CD4-positive, alpha-beta T cell treated with Interleukin-1 beta for 1 hour (primary cell): ENCODE results near the gene SCAANT1.

ENCODE experiments used
- DNase-seq, 2 donors: peaks; one replicate each; pipeline ENCODE4 v3.0.0-alpha.2; 2020 to 2022

SCAANT1 gene

GRCh38 chr3:63933459-63933858 is 21.3 kb upstream of the SCAANT1 start:
- DNase-seq: no peak

- no peak for DNase-seq
Observed at GRCh38 chr3:63932509-63933212, 20.5 kb upstream of the SCAANT1 start.

DNA sequence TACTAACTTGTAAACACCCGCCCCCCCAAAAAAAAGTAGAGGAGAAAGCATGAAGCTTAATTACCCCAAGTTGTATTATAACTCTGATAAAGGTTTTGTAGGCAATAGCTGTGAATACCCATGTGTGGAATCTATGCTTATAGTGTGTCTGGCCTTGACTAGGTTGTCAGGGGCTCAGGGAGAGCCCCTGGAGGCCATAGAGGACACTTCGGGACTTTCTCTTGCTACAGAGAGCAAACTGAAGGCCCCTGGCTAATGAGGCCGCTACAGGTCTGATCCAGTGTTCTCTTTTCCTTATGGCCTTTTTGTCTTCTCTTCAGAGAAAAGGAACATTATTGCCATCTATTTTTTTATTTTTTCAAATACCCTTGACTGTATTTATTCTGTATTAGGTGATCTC is 19.1 kb upstream of the SCAANT1 start:
- DNase-seq: no peak

- no peak for DNase-seq
Observed at GRCh38 chr3:63927422-63928280, 15.5 kb upstream of the SCAANT1 start.

DNA sequence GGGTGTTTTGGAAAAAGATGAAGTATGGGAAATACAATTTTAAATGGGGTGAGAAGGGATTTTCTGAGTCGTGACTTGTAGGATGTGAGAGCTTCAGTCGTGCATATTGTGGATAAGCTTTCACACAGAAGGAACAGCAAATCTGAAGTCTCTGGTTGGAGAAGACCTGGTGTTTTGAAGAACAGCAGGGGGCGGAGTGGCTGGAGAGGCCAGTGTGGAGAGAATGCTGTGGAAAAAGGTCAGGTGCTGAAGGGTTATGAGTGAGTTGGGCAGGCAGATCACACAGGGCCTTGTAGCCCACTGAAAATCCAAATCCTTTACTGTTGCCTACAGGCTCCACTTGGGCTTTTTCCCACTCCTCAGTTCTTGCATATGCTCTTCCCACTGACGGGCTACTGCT is 14.1 kb upstream of the SCAANT1 start:
- DNase-seq: no peak

DNA sequence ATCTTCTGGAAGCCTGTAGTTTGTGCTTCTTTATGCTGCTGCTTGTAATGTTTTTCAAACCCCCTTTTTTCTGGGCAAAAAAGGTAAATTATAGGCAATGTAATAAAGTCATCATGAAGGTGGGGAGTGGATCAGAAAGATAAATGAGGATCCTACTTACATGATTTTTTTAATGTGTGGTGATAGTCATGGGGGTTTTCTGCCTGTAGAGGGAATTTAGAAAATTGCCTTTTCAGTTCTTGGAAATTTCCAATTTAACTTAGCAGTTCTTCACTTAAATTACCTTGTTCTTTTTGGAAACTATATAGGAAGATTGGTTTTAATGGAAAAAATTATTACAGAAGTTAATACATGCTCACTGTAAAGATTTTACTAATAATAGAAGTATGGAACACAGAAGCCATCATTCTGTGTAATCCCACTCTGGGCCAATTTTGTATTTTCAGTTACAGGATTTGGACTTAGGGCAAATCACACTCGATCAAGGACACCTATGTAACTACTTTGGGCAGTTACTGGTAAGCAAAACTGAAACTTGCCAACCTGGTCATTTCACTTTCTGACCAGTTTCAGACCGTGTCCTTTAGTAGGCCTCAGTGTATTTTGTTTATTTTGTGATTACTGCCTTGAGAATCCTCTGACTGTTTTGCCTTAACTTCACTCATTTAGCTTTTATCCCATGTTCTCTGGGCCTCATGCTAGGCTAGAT is 10.5 kb upstream of the SCAANT1 start:
- no peak for DNase-seq

GRCh38 chr3:63921741-63922482 is 9.7 kb upstream of the SCAANT1 start:
- peak in 1 of 2 donors; percentile 17 for DNase-seq

DNA sequence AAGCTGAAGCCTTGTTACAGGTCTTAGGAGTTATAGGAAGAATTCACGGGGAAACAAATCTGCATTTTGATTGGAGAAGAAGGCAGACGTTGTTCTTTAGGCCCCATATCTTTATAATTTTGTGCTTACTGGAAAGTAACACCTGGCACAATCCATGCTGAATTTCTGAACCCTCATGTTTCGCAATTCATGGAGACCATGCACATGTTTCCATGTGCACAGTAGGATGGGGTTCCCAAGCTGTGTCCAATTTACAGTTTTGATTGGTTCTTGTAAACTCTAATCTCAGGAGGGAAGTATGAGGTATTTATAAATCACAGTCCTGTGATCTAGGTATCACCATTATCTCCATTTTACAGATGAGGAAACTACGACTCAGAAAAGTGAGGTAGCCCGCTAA is 7.8 kb upstream of the SCAANT1 start:
- no peak for DNase-seq

- DNase-seq: no peak
Observed at GRCh38 chr3:63918321-63918720, 6.1 kb upstream of the SCAANT1 start.

- no peak for DNase-seq
Observed at GRCh38 chr3:63914312-63914711, 2.1 kb upstream of the SCAANT1 start.

DNA sequence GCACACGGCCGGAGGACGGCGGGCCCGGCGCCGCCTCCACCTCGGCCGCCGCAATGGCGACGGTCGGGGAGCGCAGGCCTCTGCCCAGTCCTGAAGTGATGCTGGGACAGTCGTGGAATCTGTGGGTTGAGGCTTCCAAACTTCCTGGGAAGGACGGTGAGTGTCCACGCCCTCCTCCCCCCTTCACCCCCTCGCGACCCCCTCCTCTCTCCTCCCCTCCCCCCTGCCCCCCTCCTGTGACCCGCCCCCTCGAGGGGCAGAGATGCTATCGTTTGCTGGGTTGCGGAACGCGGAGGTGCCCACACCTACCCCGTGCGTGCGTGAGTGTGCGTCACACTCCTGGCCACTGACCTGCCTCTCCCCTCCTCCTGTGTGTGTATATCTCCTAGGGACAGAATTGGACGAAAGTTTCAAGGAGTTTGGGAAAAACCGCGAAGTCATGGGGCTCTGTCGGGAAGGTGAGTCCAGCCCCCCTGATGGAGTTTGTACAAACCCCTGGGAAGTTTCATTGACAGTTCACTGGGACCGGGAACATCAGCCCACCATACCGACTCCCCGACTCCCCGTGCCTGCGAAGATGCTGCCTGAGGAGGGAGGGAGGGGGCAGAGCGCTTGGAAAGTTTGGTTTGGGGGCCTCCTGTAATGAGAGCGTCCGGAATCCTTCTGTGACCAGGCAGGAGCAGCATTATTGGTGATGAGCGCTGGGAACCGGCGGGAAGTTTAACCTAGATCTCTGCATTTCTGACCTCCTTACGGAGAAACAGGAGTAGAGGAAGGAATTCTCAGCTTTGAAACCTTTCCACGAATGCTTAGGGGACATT is 795 bp upstream of the SCAANT1 start:
- DNase-seq: peak; percentile 63 to 72

GRCh38 chr3:63911509-63911872 is 692 bp downstream of the SCAANT1 start:
- no peak for DNase-seq

- peak in 1 of 2 donors; percentile 49 for DNase-seq
Observed at GRCh38 chr3:63910891-63911290, 1.3 kb downstream of the SCAANT1 start.

- no peak for DNase-seq
Observed at GRCh38 chr3:63910001-63910400, 2.2 kb downstream of the SCAANT1 start.

DNA sequence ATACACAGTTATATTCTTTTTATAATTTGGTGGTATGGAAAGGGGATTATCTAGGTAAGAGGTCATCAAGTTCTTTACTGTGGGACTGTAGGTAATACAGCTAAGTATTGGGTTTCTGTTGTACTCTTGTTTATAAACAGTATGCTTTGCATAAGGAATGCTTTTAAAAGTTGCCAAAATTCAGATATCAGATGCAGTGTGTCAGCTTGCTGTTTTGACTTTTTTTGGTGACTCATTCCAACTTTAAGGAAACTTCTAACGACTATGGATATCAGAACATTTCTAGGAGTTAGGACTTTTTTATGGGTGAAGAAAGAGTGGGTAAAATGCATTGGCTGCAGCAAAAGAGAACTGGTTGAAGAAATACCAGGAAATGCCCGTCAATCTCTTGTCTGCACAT is 2.8 kb downstream of the SCAANT1 start:
- no peak for DNase-seq

DNA sequence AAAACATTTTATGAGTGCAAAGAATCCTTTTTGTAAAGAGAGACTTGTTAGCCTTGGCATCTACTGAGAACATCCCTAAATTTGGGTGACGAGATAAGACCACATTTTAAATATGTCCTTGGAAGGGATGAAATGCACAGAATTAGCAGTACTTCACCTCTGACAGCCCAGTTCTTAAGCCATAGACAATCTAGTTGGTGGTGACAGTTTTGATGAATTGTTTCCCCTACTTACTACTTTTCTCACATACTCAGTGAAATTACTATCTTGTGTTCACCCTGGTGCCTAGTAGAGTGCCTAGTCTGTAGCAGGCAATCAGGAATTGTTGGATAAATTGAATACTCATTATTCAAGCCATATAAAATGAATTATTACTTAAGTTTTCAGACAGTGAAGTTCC is 3.4 kb downstream of the SCAANT1 start:
- DNase-seq: no peak

DNA sequence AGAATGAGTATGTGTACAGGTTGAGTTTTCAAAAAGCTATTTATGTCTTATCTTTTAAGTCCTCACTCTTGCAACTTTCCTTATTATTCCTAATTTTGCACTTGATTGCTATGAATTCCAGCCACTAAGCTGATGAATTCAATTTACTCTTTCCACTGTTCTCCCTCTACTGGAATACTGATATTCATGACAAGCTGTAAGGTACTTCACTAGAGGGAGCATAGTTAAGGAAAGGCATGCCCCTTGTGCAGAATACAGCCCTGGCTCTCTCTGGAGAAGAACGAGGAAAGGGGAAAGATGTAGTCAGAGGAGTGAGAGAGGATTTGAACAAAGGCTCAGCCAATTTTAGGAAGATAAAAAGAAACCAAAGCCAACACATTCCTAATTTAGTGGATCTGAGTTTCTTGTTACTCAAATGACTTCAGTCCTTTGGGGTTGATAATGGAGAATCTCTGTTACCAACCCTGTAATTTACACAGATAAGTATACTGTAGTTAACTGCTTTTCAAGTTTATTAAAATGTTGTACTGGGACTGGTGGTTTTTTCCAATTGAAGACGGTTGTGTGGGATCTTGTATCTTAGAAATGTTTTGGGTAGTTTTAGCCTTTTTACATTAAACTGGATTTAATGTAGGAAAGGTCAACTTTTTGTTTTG is 4.0 kb downstream of the SCAANT1 start:
- no peak for DNase-seq

DNA sequence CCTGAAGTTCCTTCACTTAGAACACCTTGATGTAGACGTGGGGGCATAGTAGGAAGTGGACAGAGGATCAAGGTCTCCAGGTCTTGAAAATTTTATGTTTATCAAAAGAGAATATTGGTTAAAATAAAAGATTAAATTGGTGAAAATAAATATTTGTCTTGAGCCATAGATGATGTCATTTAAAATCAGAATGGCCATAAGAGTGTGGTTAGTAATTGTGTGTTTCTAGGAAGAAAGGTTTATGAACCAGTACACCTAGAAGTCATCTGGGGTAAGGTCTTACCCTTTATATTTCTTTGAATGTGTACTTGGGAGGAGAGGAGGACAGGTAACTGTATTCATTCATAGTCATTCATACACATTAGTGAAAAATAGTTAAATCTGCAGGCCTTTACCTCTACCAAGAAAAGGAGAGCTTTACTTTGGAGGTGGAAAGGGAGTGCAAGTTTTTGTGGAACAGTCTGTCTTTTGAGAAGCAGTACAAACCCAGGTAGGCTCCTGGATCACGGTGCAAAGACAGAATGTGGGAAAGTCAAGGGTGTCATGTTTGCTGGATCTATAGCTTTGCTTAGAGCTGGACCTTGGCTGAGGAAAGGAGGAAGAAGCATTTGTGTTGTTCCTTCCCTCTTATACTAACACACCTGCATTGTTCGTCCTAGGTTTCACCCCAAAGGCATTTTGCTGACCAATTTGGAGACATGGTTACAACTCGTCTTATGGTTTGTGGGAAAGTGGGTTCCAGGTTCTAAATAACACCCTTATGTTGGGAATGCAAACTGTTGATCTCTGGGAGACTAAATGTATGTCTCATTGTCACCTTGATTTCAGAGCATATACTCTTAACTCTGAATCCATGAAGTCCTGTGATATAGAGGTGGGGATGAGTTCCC is 6.2 kb downstream of the SCAANT1 start:
- DNase-seq: no peak

DNA sequence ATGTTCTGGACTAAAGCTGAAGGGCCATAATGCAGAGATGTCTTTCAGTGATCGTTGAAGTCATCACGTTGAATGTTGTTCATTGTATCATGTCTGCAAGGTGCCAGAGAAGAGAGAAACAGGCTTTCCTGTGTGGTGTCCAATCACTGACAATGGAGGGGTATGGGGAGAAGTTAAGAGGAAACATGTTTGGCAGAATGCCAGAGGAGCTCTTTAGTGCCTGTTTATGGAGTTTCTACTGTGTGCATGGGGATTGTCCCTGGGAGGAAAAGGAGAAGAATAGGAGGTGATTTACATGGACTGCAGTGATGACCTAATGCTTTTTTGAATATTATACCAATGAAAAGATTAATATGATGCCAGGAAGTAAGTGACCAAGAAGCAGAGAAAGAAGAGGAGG is 11.7 kb downstream of the SCAANT1 start:
- DNase-seq: no peak

GRCh38 chr3:63900010-63900409 is 12.2 kb downstream of the SCAANT1 start:
- no peak for DNase-seq
